ENCODE measurements around the gene RPS15.

The RPS15 gene

DNA sequence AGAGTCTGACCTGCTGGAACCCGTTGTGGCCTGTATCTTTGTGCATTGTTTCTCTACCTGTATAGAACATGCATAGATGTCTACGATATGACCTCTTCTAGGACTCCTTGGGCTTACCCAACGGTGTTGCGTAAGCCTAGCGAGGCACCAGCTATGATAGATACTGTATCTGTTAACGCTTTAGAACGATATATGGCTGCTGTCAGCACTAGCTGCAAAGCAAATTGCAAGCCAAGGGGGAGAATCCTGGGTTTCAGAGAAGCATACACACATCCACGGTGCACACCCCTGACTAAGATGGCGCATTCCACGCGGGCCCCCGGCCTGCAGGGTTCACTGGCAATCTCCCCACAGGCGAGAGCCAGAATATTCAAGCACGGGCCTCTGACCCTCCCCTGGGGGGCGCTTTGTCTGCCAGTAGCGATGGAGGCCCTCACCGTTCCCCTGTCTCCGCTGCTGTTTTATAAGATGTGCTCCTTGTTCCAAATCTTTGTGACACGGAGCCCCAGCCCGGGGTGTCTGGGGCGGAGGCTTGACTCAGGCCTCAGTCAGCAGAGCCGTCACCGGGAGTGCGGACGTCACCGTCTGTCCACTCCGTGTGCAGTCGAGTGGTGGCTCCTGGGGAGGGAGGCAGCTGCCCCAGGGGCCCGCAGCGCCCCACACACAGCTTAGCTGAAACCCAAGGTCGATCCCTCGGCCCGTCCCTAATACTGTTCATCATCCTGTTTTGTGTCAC, 12.9 kb upstream of the RPS15 start:
- H3K79me2 ChIP-seq (ENCODE audit: control insufficient read depth, low read length) = peaks cover 65% of the 10 kb centered on the region

DNA sequence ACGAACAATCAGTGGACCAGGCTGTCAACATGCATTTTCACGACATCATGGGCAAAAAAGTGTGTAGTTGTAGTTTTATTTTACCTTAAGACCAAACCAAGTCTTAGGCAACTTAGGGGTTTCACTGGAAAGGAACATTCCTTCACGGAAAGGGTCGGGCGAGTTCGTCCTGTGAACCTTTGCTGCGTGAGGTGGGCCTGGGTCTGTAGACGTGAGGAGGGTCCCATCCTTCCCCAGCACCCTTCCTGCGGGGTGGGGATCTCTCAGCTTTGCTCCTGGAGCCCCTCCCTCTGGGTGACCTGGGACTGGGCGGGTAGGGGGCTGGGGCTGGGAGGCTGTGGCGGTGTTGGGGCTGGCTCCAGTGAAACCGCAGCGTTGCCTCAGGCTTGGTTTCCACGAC, 12.3 kb upstream of the RPS15 start:
- TF ChIP-seq EZH2phosphoT487 (IDR thresholded peaks at IDR 0.05; ENCODE audit: borderline replicate concordance, low read length) = no peak
- TF ChIP-seq, protein P1, sequence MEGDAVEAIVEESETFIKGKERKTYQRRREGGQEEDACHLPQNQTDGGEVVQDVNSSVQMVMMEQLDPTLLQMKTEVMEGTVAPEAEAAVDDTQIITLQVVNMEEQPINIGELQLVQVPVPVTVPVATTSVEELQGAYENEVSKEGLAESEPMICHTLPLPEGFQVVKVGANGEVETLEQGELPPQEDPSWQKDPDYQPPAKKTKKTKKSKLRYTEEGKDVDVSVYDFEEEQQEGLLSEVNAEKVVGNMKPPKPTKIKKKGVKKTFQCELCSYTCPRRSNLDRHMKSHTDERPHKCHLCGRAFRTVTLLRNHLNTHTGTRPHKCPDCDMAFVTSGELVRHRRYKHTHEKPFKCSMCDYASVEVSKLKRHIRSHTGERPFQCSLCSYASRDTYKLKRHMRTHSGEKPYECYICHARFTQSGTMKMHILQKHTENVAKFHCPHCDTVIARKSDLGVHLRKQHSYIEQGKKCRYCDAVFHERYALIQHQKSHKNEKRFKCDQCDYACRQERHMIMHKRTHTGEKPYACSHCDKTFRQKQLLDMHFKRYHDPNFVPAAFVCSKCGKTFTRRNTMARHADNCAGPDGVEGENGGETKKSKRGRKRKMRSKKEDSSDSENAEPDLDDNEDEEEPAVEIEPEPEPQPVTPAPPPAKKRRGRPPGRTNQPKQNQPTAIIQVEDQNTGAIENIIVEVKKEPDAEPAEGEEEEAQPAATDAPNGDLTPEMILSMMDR (IDR thresholded peaks at IDR 0.05; ENCODE audit: low read depth, low read length, poor library complexity, severe bottlenecking) = no peak
- Histone ChIP-seq H4K20me1 (ENCODE audit: control insufficient read depth, insufficient read depth, low read depth, low read length) (no peaks in the 10 kb centered on the region; the same call in 1 of the 2 replicates), H3K27ac (ENCODE audit: low read depth, low read length) (no peak overlapping the region), H3K4me2 (ENCODE audit: low read length) (no peak overlapping the region), H3K4me1 (ENCODE audit: control insufficient read depth, low read length) (no peaks in the 10 kb centered on the region), H3F3A (ENCODE audit: control insufficient read depth, insufficient read depth) (no peaks in the 10 kb centered on the region), H3K36me3 (ENCODE audit: control insufficient read depth, low read length) (peaks cover 93% of the 10 kb centered on the region), H3K79me2 (ENCODE audit: control insufficient read depth, low read length) (peaks cover 59% of the 10 kb centered on the region), H3K27me3 (ENCODE audit: control insufficient read depth, low read length) (no peaks in the 10 kb centered on the region), H3K9me3 (ENCODE audit: control insufficient read depth, insufficient read depth, low read length) (no peaks in the 10 kb centered on the region), H3K4me3 (ENCODE audit: low read length) (no peak overlapping the region), H3K9me2 (replicated peaks; ENCODE audit: control insufficient read depth, low read length) (no peaks in the 10 kb centered on the region)

More for the DNA sequence above, 12.9 kb upstream of the RPS15 start:
- no peaks in the 10 kb centered on the region for H3K4me1 ChIP-seq (ENCODE audit: control insufficient read depth, low read length)
- no peaks in the 10 kb centered on the region; the same call in 1 of the 2 replicates for H4K20me1 ChIP-seq (ENCODE audit: control insufficient read depth, insufficient read depth, low read depth, low read length)
- no peaks in the 10 kb centered on the region for H3F3A ChIP-seq (ENCODE audit: control insufficient read depth, insufficient read depth)
- H3K36me3 ChIP-seq (ENCODE audit: control insufficient read depth, low read length) = peaks cover 97% of the 10 kb centered on the region
- H3K27ac ChIP-seq (ENCODE audit: low read depth, low read length) = no peak overlapping the region
- TF ChIP-seq EZH2phosphoT487 (IDR thresholded peaks at IDR 0.05; ENCODE audit: borderline replicate concordance, low read length) = no peak
- TF ChIP-seq, protein P1 (IDR thresholded peaks at IDR 0.05; ENCODE audit: low read depth, low read length, poor library complexity, severe bottlenecking) = no peak
- no peaks in the 10 kb centered on the region for H3K9me3 ChIP-seq (ENCODE audit: control insufficient read depth, insufficient read depth, low read length)
- H3K4me3 ChIP-seq (ENCODE audit: low read length) = no peak overlapping the region
- H3K27me3 ChIP-seq (ENCODE audit: control insufficient read depth, low read length) = no peaks in the 10 kb centered on the region
- no peaks in the 10 kb centered on the region for H3K9me2 ChIP-seq (replicated peaks; ENCODE audit: control insufficient read depth, low read length)
- no peak overlapping the region for H3K4me2 ChIP-seq (ENCODE audit: low read length)

DNA sequence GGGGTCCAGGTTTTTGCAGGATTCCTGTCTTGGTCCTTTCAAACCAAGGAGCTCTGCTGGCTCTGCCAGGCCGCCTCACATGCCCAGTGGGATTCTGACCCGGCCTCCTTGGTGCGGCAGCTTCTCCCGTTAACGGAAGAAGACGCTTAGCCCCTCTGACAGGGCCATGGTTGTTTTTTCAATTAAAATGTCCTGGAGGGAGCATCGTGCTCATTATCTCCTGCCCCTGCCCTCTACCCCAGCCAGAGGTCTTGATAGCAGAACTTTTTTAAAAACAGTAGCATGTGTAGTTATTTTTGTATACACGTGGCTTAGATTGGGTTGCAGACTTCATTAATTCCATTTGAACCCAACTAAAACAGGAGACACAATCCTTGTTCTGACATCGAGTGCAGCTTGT, 11.5 kb upstream of the RPS15 start:
- TF ChIP-seq, protein P1 (IDR thresholded peaks at IDR 0.05; ENCODE audit: low read depth, low read length, poor library complexity, severe bottlenecking) = no peak
- no peak for TF ChIP-seq EZH2phosphoT487 (IDR thresholded peaks at IDR 0.05; ENCODE audit: borderline replicate concordance, low read length)
- no peaks in the 10 kb centered on the region for H3K4me1 ChIP-seq (ENCODE audit: control insufficient read depth, low read length)
- H4K20me1 ChIP-seq (ENCODE audit: control insufficient read depth, insufficient read depth, low read depth, low read length) = no peaks in the 10 kb centered on the region; the same call in 1 of the 2 replicates
- H3F3A ChIP-seq (ENCODE audit: control insufficient read depth, insufficient read depth) = no peaks in the 10 kb centered on the region
- H3K27me3 ChIP-seq (ENCODE audit: control insufficient read depth, low read length) = no peaks in the 10 kb centered on the region
- no peak overlapping the region for H3K4me3 ChIP-seq (ENCODE audit: low read length)
- no peak overlapping the region for H3K4me2 ChIP-seq (ENCODE audit: low read length)
- no peaks in the 10 kb centered on the region for H3K9me3 ChIP-seq (ENCODE audit: control insufficient read depth, insufficient read depth, low read length)
- no peaks in the 10 kb centered on the region for H3K9me2 ChIP-seq (replicated peaks; ENCODE audit: control insufficient read depth, low read length)
- H3K79me2 ChIP-seq (ENCODE audit: control insufficient read depth, low read length) = peaks cover 51% of the 10 kb centered on the region
- no peak overlapping the region for H3K27ac ChIP-seq (ENCODE audit: low read depth, low read length)
- peaks cover 89% of the 10 kb centered on the region for H3K36me3 ChIP-seq (ENCODE audit: control insufficient read depth, low read length)

All from DOHH2 (cell line).